ENCODE measurements around the gene MT1E. TPM values are rescaled to one million over a fixed set of nuclear protein-coding genes. Genes with fewer than 3 reads are reported as not detected.
"Not testable (repeated sequence)": the region's sequence is repeated elsewhere in the genome, so short reads cannot be mapped to it uniquely, and the experiment has no call there.

The MT1E gene
- total RNA-seq = 0.99 TPM in 1 of 3 replicates, not detected in the others

DNA sequence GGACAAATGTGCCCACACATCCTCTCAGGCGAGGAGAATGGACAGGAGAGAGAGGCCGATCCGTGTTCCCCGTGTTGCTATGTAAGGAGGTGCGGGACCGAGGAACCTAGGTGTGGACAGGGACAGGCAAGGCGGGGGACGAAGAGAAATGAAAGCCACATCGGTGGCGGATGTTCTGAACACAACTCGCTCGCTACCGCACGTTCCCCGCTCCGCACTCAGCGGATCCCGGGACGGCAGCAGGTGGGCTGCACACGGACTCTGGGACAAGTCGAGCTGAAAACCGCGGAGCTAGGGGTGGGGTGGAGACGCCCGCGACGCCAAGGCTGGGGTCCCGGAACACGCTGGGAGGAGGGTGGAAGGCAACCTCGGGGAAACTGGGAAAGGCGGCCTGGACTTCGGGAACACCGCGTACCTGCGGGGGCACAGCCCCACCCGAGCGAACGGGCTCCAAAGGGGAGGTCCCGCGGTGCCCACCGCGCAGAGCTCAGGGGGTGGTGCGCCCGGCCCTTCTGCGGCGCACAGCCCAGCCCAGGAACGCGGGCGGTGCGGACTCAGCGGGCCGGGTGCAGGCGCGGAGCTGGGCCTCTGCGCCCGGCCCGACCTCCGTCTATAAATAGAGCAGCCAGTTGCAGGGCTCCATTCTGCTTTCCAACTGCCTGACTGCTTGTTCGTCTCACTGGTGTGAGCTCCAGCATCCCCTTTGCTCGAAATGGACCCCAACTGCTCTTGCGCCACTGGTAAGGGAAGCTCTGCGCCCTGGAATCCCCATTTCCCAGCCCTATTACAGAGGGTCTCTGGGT is at the start of gene MT1E:
TSS of gene MT1E (plus strand) at position 642 of the 803 bp plus-strand sequence. CDS start at position 713, 71 bp downstream.
- H3K9me3 Mint-ChIP-seq = no peaks in the 10 kb centered on the region
- no peak for DNase-seq (ENCODE audit: low spot score in 2 of 2, unreplicated experiment in 2 of 2)
- no peak for TF ChIP-seq CTCF (IDR thresholded peaks at IDR 0.05; ENCODE audit: unreplicated experiment)
- H3K4me3 Mint-ChIP-seq = peak within 1 kb of the TSS; percentile 66
- no peak within 1 kb of the TSS for H3K27ac Mint-ChIP-seq
- peaks cover 76% of the 10 kb centered on the region for H3K27me3 Mint-ChIP-seq (ENCODE audit: low read depth)
- H3K36me3 Mint-ChIP-seq = no peaks in the 10 kb centered on the region
- peaks cover 18% of the 10 kb centered on the region for H3K4me1 Mint-ChIP-seq

- Mint-ChIP-seq H3K36me3 (no peaks in the 10 kb centered on the region), H3K4me3 (no peak overlapping the region), H3K27ac (no peak overlapping the region), H3K4me1 (no peaks in the 10 kb centered on the region), H3K27me3 (ENCODE audit: low read depth) (peaks cover 4% of the 10 kb centered on the region), H3K9me3 (peaks cover 24% of the 10 kb centered on the region)
- TF ChIP-seq CTCF (IDR thresholded peaks at IDR 0.05; ENCODE audit: unreplicated experiment) = peak; percentile 25
- peak in 1 of 2 experiments; percentile 54 for DNase-seq (ENCODE audit: low spot score in 2 of 2, unreplicated experiment in 2 of 2)
These were observed 48.8 kb upstream of the MT1E start for GRCh38 chr16:56576585-56577299.

GRCh38 chr16:56577300-56577625 is 48.3 kb upstream of the MT1E start:
- no peak for DNase-seq (ENCODE audit: low spot score in 2 of 2, unreplicated experiment in 2 of 2)
- H3K27ac Mint-ChIP-seq = no peak overlapping the region
- H3K36me3 Mint-ChIP-seq = no peaks in the 10 kb centered on the region
- peaks cover 5% of the 10 kb centered on the region for H3K27me3 Mint-ChIP-seq (ENCODE audit: low read depth)
- H3K9me3 Mint-ChIP-seq = peaks cover 24% of the 10 kb centered on the region
- no peak overlapping the region for H3K4me3 Mint-ChIP-seq
- no peak for TF ChIP-seq CTCF (IDR thresholded peaks at IDR 0.05; ENCODE audit: unreplicated experiment)
- H3K4me1 Mint-ChIP-seq = no peaks in the 10 kb centered on the region

DNA sequence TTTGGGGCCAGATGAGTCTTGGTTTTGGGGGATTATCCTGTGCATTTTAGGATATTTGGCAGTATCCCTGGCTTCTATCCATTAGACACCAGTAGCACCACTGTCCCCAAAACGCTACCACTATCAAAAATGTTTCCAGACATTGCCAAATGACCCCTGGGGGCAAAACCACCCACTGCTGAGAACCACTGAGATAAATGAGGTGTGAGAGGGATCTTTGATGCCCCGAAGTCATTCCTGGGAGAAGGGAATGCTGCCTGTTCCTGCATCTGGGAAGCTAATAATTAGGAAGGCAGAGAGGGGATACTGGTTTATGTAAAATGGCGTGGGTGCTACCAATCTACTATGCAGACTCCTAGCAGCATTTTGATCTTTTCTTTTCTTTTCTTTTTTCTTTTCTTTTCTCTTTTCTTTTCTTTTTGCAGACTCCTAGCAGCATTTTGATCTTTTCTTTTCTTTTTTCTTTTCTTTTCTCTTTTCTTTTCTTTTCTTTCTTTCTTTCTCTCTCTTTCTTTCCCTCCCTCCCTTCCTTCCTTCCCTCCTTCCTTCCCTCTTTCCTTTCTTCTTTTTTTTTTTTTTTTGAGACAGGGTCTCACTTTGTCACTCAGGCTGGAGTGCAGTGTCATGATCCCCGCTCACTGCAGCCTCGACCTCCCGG is 45.1 kb upstream of the MT1E start:
- Mint-ChIP-seq H3K4me3 (no peak overlapping the region), H3K27ac (no peak overlapping the region), H3K27me3 (ENCODE audit: low read depth) (peaks cover 30% of the 10 kb centered on the region), H3K4me1 (peaks cover 13% of the 10 kb centered on the region), H3K36me3 (no peaks in the 10 kb centered on the region), H3K9me3 (peaks cover 14% of the 10 kb centered on the region)
- no peak for TF ChIP-seq CTCF (IDR thresholded peaks at IDR 0.05; ENCODE audit: unreplicated experiment)
- DNase-seq (ENCODE audit: low spot score in 2 of 2, unreplicated experiment in 2 of 2) = no peak

DNA sequence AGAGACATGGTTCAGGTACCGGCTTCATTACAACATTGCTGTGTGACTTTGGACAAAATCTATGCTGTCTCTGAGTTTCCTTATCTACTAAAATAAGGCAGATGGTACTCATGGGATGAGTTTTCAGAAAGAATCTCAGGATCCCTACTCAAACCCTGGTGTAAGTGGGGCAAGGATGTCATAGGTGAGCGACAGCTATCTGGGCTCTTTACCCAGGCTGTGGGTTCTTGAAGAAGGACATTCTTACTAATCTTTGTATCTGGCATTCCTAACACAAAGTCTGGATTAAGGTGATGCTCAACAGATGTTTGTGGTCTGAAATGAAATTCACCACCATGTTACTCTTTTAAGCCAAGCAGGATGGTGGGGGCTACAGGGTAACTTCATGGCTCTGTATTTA is 42.7 kb upstream of the MT1E start:
- not testable (repeated sequence) for H3K9me3 Mint-ChIP-seq; H3K36me3 Mint-ChIP-seq; H3K27ac Mint-ChIP-seq; DNase-seq (ENCODE audit: low spot score in 2 of 2, unreplicated experiment in 2 of 2); H3K4me3 Mint-ChIP-seq
- peaks cover 54% of the 10 kb centered on the region for H3K27me3 Mint-ChIP-seq (ENCODE audit: low read depth)
- peaks cover 13% of the 10 kb centered on the region for H3K4me1 Mint-ChIP-seq
